Astrocyte (in vitro differentiated cells and primary cell): ENCODE results near the gene IFI16. TPM values are rescaled to one million over a fixed set of nuclear protein-coding genes. Genes with fewer than 3 reads are reported as not detected.

Experiments
- DNase-seq: peaks from one replicate; pipeline ENCODE4 v3.0.0-alpha.2; 2010; ENCODE audit warnings: low read depth
- FAIRE-seq: peaks from 2 replicates; lab custom pipeline; 2011; peaks lifted over from hg19 to GRCh38; lab: Jason Lieb, UNC
- H2AFZ ChIP-seq: 2 replicates; pipeline ENCODE4 v1.6.0; 2012; ENCODE audit warnings: low read depth, low read length, inconsistent platforms
- H3K27ac ChIP-seq: 2 replicates; pipeline ENCODE4 v1.5.1; 2011; ENCODE audit warnings: low read depth, low read length, inconsistent platforms
- H3K27me3 ChIP-seq: 2 replicates; pipeline ENCODE4 v1.6.0; 2011; ENCODE audit warnings: low read length, inconsistent platforms; ENCODE audit not compliant: insufficient read depth
- H3K36me3 ChIP-seq: 2 replicates; pipeline ENCODE4 v1.5.1; 2011; ENCODE audit warnings: low read length, inconsistent platforms; ENCODE audit not compliant: insufficient read depth
- H3K4me1 ChIP-seq: 2 replicates; pipeline ENCODE4 v1.5.1; 2011; ENCODE audit warnings: low read length, inconsistent platforms; ENCODE audit not compliant: insufficient read depth
- H3K4me2 ChIP-seq: 2 replicates; pipeline ENCODE4 v1.6.0; 2012; ENCODE audit warnings: low read length, inconsistent platforms
- H3K4me3 ChIP-seq: 2 replicates; pipeline ENCODE4 v1.5.1; 2011; ENCODE audit warnings: low read depth, mild to moderate bottlenecking, low read length, inconsistent platforms; ENCODE audit not compliant: insufficient read depth
- H3K79me2 ChIP-seq: 2 replicates; pipeline ENCODE4 v1.6.0; 2012; ENCODE audit warnings: mild to moderate bottlenecking, low read length, inconsistent platforms; ENCODE audit not compliant: insufficient read depth
- H3K9ac ChIP-seq: 2 replicates; pipeline ENCODE4 v1.6.0; 2012; ENCODE audit warnings: mild to moderate bottlenecking, low read length, inconsistent platforms
- H3K9me3 ChIP-seq: 2 replicates; pipeline ENCODE4 v1.5.1; 2012; ENCODE audit warnings: low read depth, mild to moderate bottlenecking, low read length, inconsistent platforms; ENCODE audit not compliant: insufficient read depth
- H4K20me1 ChIP-seq: 2 replicates; pipeline ENCODE4 v1.6.0; 2012; ENCODE audit warnings: low read length, inconsistent platforms; ENCODE audit not compliant: insufficient read depth
- H3K27ac Mint-ChIP-seq: one replicate; pipeline ENCODE4 v1.8.0; 2021; ENCODE audit warnings: mild to moderate bottlenecking, mixed read lengths; ENCODE audit not compliant: unreplicated experiment
- H3K27me3 Mint-ChIP-seq: one replicate; pipeline ENCODE4 v1.8.0; 2021; ENCODE audit warnings: low read depth, mixed read lengths; ENCODE audit not compliant: unreplicated experiment
- H3K36me3 Mint-ChIP-seq: one replicate; pipeline ENCODE4 v1.8.0; 2021; ENCODE audit warnings: low read depth, mixed read lengths; ENCODE audit not compliant: unreplicated experiment
- H3K4me1 Mint-ChIP-seq: one replicate; pipeline ENCODE4 v1.8.0; 2021; ENCODE audit warnings: low read depth, mixed read lengths; ENCODE audit not compliant: unreplicated experiment
- H3K4me3 Mint-ChIP-seq: one replicate; pipeline ENCODE4 v1.8.0; 2021; ENCODE audit warnings: mild to moderate bottlenecking, moderate library complexity, mixed read lengths; ENCODE audit not compliant: unreplicated experiment
- H3K9me3 Mint-ChIP-seq: one replicate; pipeline ENCODE4 v1.8.0; 2021; ENCODE audit warnings: mild to moderate bottlenecking, mixed read lengths; ENCODE audit not compliant: unreplicated experiment
- EZH2 ChIP-seq: IDR thresholded peaks from 2 replicates; pipeline ENCODE4 v1.6.1; 2012; ENCODE audit warnings: mild to moderate bottlenecking, low read length, inconsistent platforms; ENCODE audit not compliant: insufficient read depth
- total RNA-seq: library from RNA; stranded (reverse); gene quantifications from 2 replicates; pipeline ENCODE4 v1.2.1, GENCODE V29; 2021
- TF ChIP-seq, protein P1 (sequence below): IDR thresholded peaks from 2 replicates; pipeline ENCODE4 v1.5.1; 2011; ENCODE audit warnings: low read depth, mild to moderate bottlenecking, inconsistent platforms, low read length, moderate library complexity; ENCODE audit not compliant: insufficient read depth

IFI16 gene
- total RNA-seq, 1 donor from 2014 or later: 109 TPM

- TF ChIP-seq, protein P1, sequence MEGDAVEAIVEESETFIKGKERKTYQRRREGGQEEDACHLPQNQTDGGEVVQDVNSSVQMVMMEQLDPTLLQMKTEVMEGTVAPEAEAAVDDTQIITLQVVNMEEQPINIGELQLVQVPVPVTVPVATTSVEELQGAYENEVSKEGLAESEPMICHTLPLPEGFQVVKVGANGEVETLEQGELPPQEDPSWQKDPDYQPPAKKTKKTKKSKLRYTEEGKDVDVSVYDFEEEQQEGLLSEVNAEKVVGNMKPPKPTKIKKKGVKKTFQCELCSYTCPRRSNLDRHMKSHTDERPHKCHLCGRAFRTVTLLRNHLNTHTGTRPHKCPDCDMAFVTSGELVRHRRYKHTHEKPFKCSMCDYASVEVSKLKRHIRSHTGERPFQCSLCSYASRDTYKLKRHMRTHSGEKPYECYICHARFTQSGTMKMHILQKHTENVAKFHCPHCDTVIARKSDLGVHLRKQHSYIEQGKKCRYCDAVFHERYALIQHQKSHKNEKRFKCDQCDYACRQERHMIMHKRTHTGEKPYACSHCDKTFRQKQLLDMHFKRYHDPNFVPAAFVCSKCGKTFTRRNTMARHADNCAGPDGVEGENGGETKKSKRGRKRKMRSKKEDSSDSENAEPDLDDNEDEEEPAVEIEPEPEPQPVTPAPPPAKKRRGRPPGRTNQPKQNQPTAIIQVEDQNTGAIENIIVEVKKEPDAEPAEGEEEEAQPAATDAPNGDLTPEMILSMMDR: no peak
- TF ChIP-seq EZH2: no peak
- Histone ChIP-seq H3K27me3 (no peaks in the 10 kb centered on the region), H2AFZ (no peak overlapping the region), H3K36me3 (no peaks in the 10 kb centered on the region), H3K4me3 (no peak overlapping the region), H3K4me2 (no peak overlapping the region), H3K79me2 (no peaks in the 10 kb centered on the region), H4K20me1 (no peaks in the 10 kb centered on the region), H3K4me1 (peaks cover 29% of the 10 kb centered on the region), H3K9me3 (no peaks in the 10 kb centered on the region), H3K9ac (no peak overlapping the region), H3K27ac (no peak overlapping the region)
- Mint-ChIP-seq H3K27me3 (no peaks in the 10 kb centered on the region), H3K4me3 (no peak overlapping the region), H3K9me3 (peaks cover 2% of the 10 kb centered on the region), H3K36me3 (no peaks in the 10 kb centered on the region), H3K4me1 (peaks cover 31% of the 10 kb centered on the region), H3K27ac (peak overlapping the region; percentile 79)
- FAIRE-seq (no peak), DNase-seq (peak; percentile 48)
Measured at GRCh38 chr1:159090286-159091179, 80.8 kb downstream of the IFI16 start.

GRCh38 chr1:159091180-159091560, 81.5 kb downstream of the IFI16 start:
- peaks cover 31% of the 10 kb centered on the region for H3K4me1 Mint-ChIP-seq
- no peaks in the 10 kb centered on the region for H3K9me3 ChIP-seq
- H2AFZ ChIP-seq: no peak overlapping the region
- peak overlapping the region; percentile 59 for H3K27ac Mint-ChIP-seq
- H3K27me3 ChIP-seq: no peaks in the 10 kb centered on the region
- H3K9me3 Mint-ChIP-seq: peaks cover 2% of the 10 kb centered on the region
- H3K36me3 Mint-ChIP-seq: no peaks in the 10 kb centered on the region
- no peaks in the 10 kb centered on the region for H4K20me1 ChIP-seq
- FAIRE-seq (no peak), DNase-seq (peak; percentile 0)
- H3K36me3 ChIP-seq: no peaks in the 10 kb centered on the region
- H3K4me1 ChIP-seq: peaks cover 29% of the 10 kb centered on the region
- H3K79me2 ChIP-seq: no peaks in the 10 kb centered on the region
- H3K27me3 Mint-ChIP-seq: no peaks in the 10 kb centered on the region
- peak overlapping the region; percentile 69 for H3K4me2 ChIP-seq
- TF ChIP-seq EZH2: no peak
- TF ChIP-seq, protein P1: no peak
- H3K9ac ChIP-seq: no peak overlapping the region
- peak overlapping the region; percentile 46 for H3K27ac ChIP-seq
- no peak overlapping the region for H3K4me3 Mint-ChIP-seq
- H3K4me3 ChIP-seq: no peak overlapping the region

DNA sequence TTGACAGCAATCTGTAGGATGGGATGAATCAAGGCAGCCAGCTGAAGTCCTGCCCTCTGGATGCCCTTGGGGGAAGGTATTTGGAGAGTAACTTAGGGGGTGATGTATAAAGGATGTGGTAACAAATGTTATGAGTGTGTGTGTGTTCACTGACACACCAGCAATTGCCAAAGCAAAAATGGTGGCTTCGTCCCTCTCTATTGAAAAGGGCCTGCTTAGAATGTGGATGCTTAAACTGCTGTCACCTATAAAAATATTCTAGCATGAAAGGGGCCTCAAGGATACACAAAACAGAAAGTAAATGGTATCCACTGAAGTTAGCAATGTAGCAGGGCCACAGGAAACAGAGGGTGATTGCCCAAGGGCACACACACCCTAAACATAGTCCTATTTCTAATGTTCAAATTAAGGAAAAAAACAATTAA, 81.9 kb downstream of the IFI16 start:
- Histone ChIP-seq H3K4me1 (peaks cover 29% of the 10 kb centered on the region), H3K9ac (no peak overlapping the region), H3K27ac (peak overlapping the region; percentile 46), H3K79me2 (no peaks in the 10 kb centered on the region), H3K36me3 (no peaks in the 10 kb centered on the region), H2AFZ (no peak overlapping the region), H3K9me3 (no peaks in the 10 kb centered on the region), H3K4me3 (no peak overlapping the region), H3K4me2 (peak overlapping the region; percentile 69), H4K20me1 (no peaks in the 10 kb centered on the region), H3K27me3 (no peaks in the 10 kb centered on the region)
- Mint-ChIP-seq H3K27me3 (no peaks in the 10 kb centered on the region), H3K27ac (peak overlapping the region; percentile 59), H3K36me3 (no peaks in the 10 kb centered on the region), H3K4me1 (peaks cover 31% of the 10 kb centered on the region), H3K4me3 (no peak overlapping the region), H3K9me3 (peaks cover 2% of the 10 kb centered on the region)
- DNase-seq: peak; percentile 48
- peak; percentile 60 for FAIRE-seq
- TF ChIP-seq EZH2: no peak
- TF ChIP-seq, protein P1: no peak
